GM19239 (cell line): ENCODE measurements around the gene RHOXF1.
"Not testable (repeated sequence)": the region's sequence is repeated elsewhere in the genome, so short reads cannot be mapped to it uniquely, and the experiment has no call there.

Experiments
- DNase-seq: peaks from one replicate; pipeline ENCODE4 v3.0.0; 2011; ENCODE audit warnings: low spot score; ENCODE audit not compliant: insufficient read length
- FAIRE-seq: peaks from 2 replicates; lab custom pipeline; 2011; peaks lifted over from hg19 to GRCh38; lab: Jason Lieb, UNC

RHOXF1 gene

GRCh38 chrX:120115438-120115963 lies at the start of gene RHOXF1:
Gene RHOXF1, minus strand, starts transcription at chrX:120115913. Its CDS starts 51 bp downstream, at chrX:120115862.
- FAIRE-seq (no peak), DNase-seq (no peak)

GRCh38 chrX:120159086-120159485 lies 43.4 kb upstream of the RHOXF1 start:
- FAIRE-seq, DNase-seq: not testable (repeated sequence)

- DNase-seq, FAIRE-seq: not testable (repeated sequence)
These were observed 42.6 kb upstream of the RHOXF1 start, which contains the start of gene RHOXF2 for GRCh38 chrX:120158313-120158712. Gene RHOXF2, plus strand, starts transcription at chrX:120158613. Its CDS starts 138 bp downstream, at chrX:120158751.

- not testable (repeated sequence) for DNase-seq
- peak; percentile 99 for FAIRE-seq
These were observed 34.5 kb upstream of the RHOXF1 start for GRCh38 chrX:120150109-120150744.

GRCh38 chrX:120147537-120147936 lies 31.8 kb upstream of the RHOXF1 start:
- FAIRE-seq (no peak), DNase-seq (no peak)

GRCh38 chrX:120146323-120146722 lies 30.6 kb upstream of the RHOXF1 start:
- FAIRE-seq, DNase-seq: not testable (repeated sequence)

- no peak for DNase-seq
- no peak for FAIRE-seq
These were observed 29.7 kb upstream of the RHOXF1 start for GRCh38 chrX:120145295-120145925.

GRCh38 chrX:120144178-120144844 lies 28.6 kb upstream of the RHOXF1 start:
- FAIRE-seq, result no peak
- DNase-seq, result no peak

- FAIRE-seq (no peak), DNase-seq (no peak)
These were observed 24.7 kb upstream of the RHOXF1 start for GRCh38 chrX:120140293-120140981.

- DNase-seq, result no peak
- no peak for FAIRE-seq
These were observed 21.7 kb upstream of the RHOXF1 start for GRCh38 chrX:120137439-120137838.

GRCh38 chrX:120136840-120137239 lies 21.1 kb upstream of the RHOXF1 start:
- DNase-seq (no peak), FAIRE-seq (no peak)

GRCh38 chrX:120136128-120136527 lies 20.4 kb upstream of the RHOXF1 start:
- FAIRE-seq (no peak), DNase-seq (no peak)

GRCh38 chrX:120128306-120128846 lies 12.7 kb upstream of the RHOXF1 start:
- FAIRE-seq, result not testable (repeated sequence)

GRCh38 chrX:120125444-120125843 lies 9.7 kb upstream of the RHOXF1 start:
- no peak for FAIRE-seq

More at GRCh38 chrX:120128306-120128846, 12.7 kb upstream of the RHOXF1 start:
- DNase-seq, result not testable (repeated sequence)

GRCh38 chrX:120120223-120120622 lies 4.5 kb upstream of the RHOXF1 start:
- DNase-seq (no peak), FAIRE-seq (no peak)

More at GRCh38 chrX:120125444-120125843, 9.7 kb upstream of the RHOXF1 start:
- no peak for DNase-seq

GRCh38 chrX:120111611-120112010 lies 4.1 kb downstream of the RHOXF1 start:
- FAIRE-seq, result no peak
- DNase-seq, result no peak

- FAIRE-seq (no peak), DNase-seq (no peak)
These were observed 6.3 kb downstream of the RHOXF1 start for GRCh38 chrX:120109378-120109777.

- FAIRE-seq, DNase-seq: not testable (repeated sequence)
These were observed 11.0 kb downstream of the RHOXF1 start for GRCh38 chrX:120104707-120105106.

- FAIRE-seq, DNase-seq: not testable (repeated sequence)
These were observed 14.7 kb downstream of the RHOXF1 start for GRCh38 chrX:120101057-120101456.

- FAIRE-seq (no peak), DNase-seq (no peak)
These were observed 25.5 kb downstream of the RHOXF1 start for GRCh38 chrX:120090208-120090607.
